ENCODE data around the gene SFI1. TPM values are rescaled to one million over a fixed set of nuclear protein-coding genes. Genes with fewer than 3 reads are reported as not detected.

Gene SFI1
- total and polyA plus RNA-seq, 8 donors: 10.8 to 60.3 (median 16.4) TPM

DNA sequence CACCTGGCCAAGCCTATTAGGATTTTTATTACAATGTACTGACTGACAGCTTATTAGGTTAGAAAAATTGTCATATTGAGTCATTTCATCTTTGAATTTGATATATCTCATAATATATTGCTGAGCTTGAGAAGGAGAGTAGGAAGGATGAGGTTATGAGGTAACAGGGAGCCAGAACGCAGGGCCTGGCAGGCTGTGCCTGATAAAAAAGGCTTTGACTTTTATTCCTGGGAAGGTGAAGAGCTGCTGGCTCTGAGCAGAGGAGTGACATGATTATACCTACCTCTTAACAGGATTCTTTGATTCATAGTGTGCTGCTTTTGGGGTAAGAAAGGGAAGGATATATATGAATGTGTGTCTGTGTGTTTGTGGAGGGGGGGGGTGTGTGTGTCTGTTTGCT is 70.9 kb downstream of the SFI1 start:
- Histone ChIP-seq H3K27ac (no peak overlapping the region), H3K9me3 (no peaks in the 10 kb centered on the region), H3K36me3 (no peaks in the 10 kb centered on the region), H3K27me3 (no peaks in the 10 kb centered on the region), H3K4me3 (no peak overlapping the region), H3K4me1 (no peaks in the 10 kb centered on the region)
- intact Hi-C loops (cut with DNase I): no loop called here
- ATAC-seq: no peak
- TF ChIP-seq, protein P1, sequence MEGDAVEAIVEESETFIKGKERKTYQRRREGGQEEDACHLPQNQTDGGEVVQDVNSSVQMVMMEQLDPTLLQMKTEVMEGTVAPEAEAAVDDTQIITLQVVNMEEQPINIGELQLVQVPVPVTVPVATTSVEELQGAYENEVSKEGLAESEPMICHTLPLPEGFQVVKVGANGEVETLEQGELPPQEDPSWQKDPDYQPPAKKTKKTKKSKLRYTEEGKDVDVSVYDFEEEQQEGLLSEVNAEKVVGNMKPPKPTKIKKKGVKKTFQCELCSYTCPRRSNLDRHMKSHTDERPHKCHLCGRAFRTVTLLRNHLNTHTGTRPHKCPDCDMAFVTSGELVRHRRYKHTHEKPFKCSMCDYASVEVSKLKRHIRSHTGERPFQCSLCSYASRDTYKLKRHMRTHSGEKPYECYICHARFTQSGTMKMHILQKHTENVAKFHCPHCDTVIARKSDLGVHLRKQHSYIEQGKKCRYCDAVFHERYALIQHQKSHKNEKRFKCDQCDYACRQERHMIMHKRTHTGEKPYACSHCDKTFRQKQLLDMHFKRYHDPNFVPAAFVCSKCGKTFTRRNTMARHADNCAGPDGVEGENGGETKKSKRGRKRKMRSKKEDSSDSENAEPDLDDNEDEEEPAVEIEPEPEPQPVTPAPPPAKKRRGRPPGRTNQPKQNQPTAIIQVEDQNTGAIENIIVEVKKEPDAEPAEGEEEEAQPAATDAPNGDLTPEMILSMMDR (IDR thresholded peaks at IDR 0.05): no peak
- no peak for FAIRE-seq
- no peak for DNase-seq
- 91 to 100% methylated on average over 1 of the region's 1 CpG for WGBS, 2 donors

GRCh38 chr22:31567702-31568101 is 71.4 kb downstream of the SFI1 start:
- Histone ChIP-seq H3K4me1 (no peaks in the 10 kb centered on the region), H3K27me3 (no peaks in the 10 kb centered on the region), H3K36me3 (no peaks in the 10 kb centered on the region), H3K4me3 (no peak overlapping the region), H3K27ac (no peak overlapping the region), H3K9me3 (no peaks in the 10 kb centered on the region)
- WGBS, 2 donors: 73 to 87% methylated on average over 2 of the region's 2 CpGs
- FAIRE-seq: no peak
- TF ChIP-seq, protein P1 (IDR thresholded peaks at IDR 0.05): no peak
- no peak for ATAC-seq
- no peak for DNase-seq
- intact Hi-C loops (cut with DNase I): no loop called here

DNA sequence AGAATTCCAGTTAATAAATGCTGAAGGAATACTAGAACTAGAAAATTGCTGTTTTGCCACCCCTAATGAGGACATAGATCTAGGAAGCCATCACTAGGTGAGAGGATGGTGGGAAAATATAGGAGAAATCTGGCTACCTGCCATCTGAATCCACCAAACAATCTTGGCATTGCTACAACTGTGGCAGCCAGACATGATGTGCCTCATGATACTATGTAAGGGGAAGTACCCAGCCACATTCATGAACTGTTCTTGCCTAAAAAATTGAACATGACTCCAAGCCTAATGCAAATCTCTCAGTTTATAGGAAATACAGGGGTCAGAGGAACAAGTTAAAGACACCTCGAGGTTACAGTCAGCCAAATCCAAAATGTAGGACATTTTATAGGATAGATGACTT is 72.8 kb downstream of the SFI1 start:
- no peaks in the 10 kb centered on the region for H3K4me1 ChIP-seq
- FAIRE-seq: no peak
- TF ChIP-seq, protein P1 (IDR thresholded peaks at IDR 0.05): no peak
- ATAC-seq: no peak
- no peaks in the 10 kb centered on the region for H3K27me3 ChIP-seq
- H3K9me3 ChIP-seq: no peaks in the 10 kb centered on the region
- 86 to 97% methylated on average over 1 of the region's 1 CpG for WGBS, 2 donors
- H3K36me3 ChIP-seq: no peaks in the 10 kb centered on the region
- intact Hi-C loops (cut with DNase I): no loop called here
- no peak for DNase-seq
- no peak overlapping the region for H3K4me3 ChIP-seq
- no peak overlapping the region for H3K27ac ChIP-seq

DNA sequence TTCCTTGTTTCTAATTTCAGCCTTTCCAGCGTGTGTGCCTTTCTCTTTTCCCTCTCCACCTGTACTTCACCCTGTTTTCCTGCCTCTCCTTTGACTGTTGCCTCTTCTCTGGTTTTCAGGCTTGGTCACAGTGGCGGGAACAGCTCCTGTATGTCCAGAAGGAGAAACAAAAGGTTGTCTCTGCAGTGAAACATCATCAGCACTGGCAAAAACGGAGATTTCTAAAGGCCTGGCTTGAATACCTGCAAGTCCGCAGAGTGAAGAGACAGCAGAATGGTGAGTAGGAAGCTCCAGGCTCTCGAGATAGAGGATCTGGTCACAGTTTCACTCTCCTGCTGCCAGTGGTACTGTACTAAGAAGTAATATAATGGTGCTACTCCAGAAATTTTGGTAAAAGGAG is 76.6 kb downstream of the SFI1 start:
- FAIRE-seq (no peak), ATAC-seq (no peak), DNase-seq (no peak)
- TF ChIP-seq, protein P1 (IDR thresholded peaks at IDR 0.05): no peak
- Histone ChIP-seq H3K4me1 (no peaks in the 10 kb centered on the region), H3K4me3 (no peak overlapping the region), H3K9me3 (no peaks in the 10 kb centered on the region), H3K27ac (no peak overlapping the region), H3K36me3 (no peaks in the 10 kb centered on the region), H3K27me3 (no peaks in the 10 kb centered on the region)
- intact Hi-C loops (cut with DNase I): loop anchor here in 1 of 3 donors (10.0 kb wide), 1 partner anchor 52 kb away; no protein-coding TSS in a partner anchor
- WGBS, 2 donors: 75 to 86% methylated on average over 5 of the region's 5 CpGs

GRCh38 chr22:31574055-31574670 is 77.8 kb downstream of the SFI1 start:
- no peak overlapping the region for H3K4me3 ChIP-seq
- H3K9me3 ChIP-seq: no peaks in the 10 kb centered on the region
- FAIRE-seq (no peak), ATAC-seq (no peak), DNase-seq (no peak)
- H3K27me3 ChIP-seq: no peaks in the 10 kb centered on the region
- peaks cover 0 to 2% (median 0%) of the 10 kb centered on the region in 3 donors for H3K36me3 ChIP-seq
- intact Hi-C loops (cut with DNase I): loop anchor here in 1 of 3 donors (10.0 kb wide), 1 partner anchor 51 kb away; no protein-coding TSS in a partner anchor
- H3K4me1 ChIP-seq: no peaks in the 10 kb centered on the region
- H3K27ac ChIP-seq: no peak overlapping the region
- 86 to 90% methylated on average over 3 of the region's 3 CpGs for WGBS, 2 donors
- TF ChIP-seq, protein P1 (IDR thresholded peaks at IDR 0.05): no peak

Measured in pancreas (tissue), 10 donors.